Uterus (tissue), 4 donors: ENCODE measurements around the gene IL32. TPM values are rescaled to one million over a fixed set of nuclear protein-coding genes. Genes with fewer than 3 reads are reported as not detected.
"Not testable (repeated sequence)": the region's sequence is repeated elsewhere in the genome, so short reads cannot be mapped to it uniquely, and the experiment has no call there.

Source experiments
- DNase-seq, 2 donors: peaks; one replicate each; pipeline ENCODE4 v3.0.0-alpha.2; 2019 to 2020
- H3K27ac ChIP-seq, 2 donors: fragments of 200-600 bp; sonication (generic); 1 replicate in 1 of 2; 2 replicates in 1 of 2; pipeline ENCODE4 v1.5.1; 2016 to 2018
- H3K27me3 ChIP-seq, 2 donors: fragments of 200-600 bp; sonication (generic); one replicate each; pipeline ENCODE4 v1.5.1; 2018 to 2019; ENCODE audit warnings: control low read depth in 1 of 2
- H3K36me3 ChIP-seq, 2 donors: fragments of 200-600 bp; sonication (generic); one replicate each; pipeline ENCODE4 v1.5.1; 2019; ENCODE audit warnings: control low read depth in 1 of 2
- H3K4me1 ChIP-seq, 2 donors: fragments of 200-600 bp; sonication (generic); one replicate each; pipeline ENCODE4 v1.5.1; 2018 to 2019; ENCODE audit warnings: control low read depth in 1 of 2
- H3K4me3 ChIP-seq, 2 donors: fragments of 200-600 bp; sonication (generic); 1 replicate in 1 of 2; 2 replicates in 1 of 2; pipeline ENCODE4 v1.5.1; 2018 to 2019; ENCODE audit warnings: mild to moderate bottlenecking in 1 of 2
- H3K9me3 ChIP-seq, 2 donors: fragments of 200-600 bp; sonication (generic); one replicate each; pipeline ENCODE4 v1.5.1; 2019; ENCODE audit warnings: control low read depth in 1 of 2
- CTCF ChIP-seq, 4 experiments: fragments of 200-600 bp in 2 of 4; fragments of 450-650 bp in 2 of 4; sonication (generic) in 2 of 4; IDR thresholded peaks; one replicate each; pipeline ENCODE4 v1.5.1; 2016 to 2019; ENCODE audit warnings: antibody characterized with exemption in 4 of 4, mild to moderate bottlenecking in 2 of 4, moderate library complexity in 1 of 4
- POLR2A ChIP-seq, 2 donors: fragments of 450-650 bp; IDR thresholded peaks; one replicate each; pipeline ENCODE4 v1.6.1; 2016; ENCODE audit warnings: antibody characterized with exemption in 2 of 2, mild to moderate bottlenecking in 1 of 2, moderate library complexity in 1 of 2
- intact Hi-C: fragments of 100-400 bp; cut with DNase I; formaldehyde crosslinking; loops from one replicate; pipeline ENCODE4 v1.15.1; 2023; ENCODE audit warnings: low total_unique reads
- total RNA-seq, 4 donors: library from RNA; depleted of rRNA in 3 of 4; stranded (reverse); fragments of >200 nt in 3 of 4; gene quantifications; one replicate each; pipeline versions ENCODE4 v1.1.0 to v1.2.4, GENCODE V29; 2014 to 2023
- donor health status: DM: yes; HTN: yes; CAD: no.

The IL32 gene
- total RNA-seq, 4 donors from 2014 or later, result 7.5 to 37.1 (median 20.9) TPM

GRCh38 chr16:3054965-3055733 is 10.3 kb upstream of the IL32 start:
- no peaks in the 10 kb centered on the region for H3K9me3 ChIP-seq
- no peak overlapping the region for H3K27ac ChIP-seq
- intact Hi-C loops, result loop anchor here (5.0 kb wide), 1 partner anchor 112 kb away; no protein-coding TSS in a partner anchor
- H3K4me3 ChIP-seq, result no peak overlapping the region
- no peaks in the 10 kb centered on the region for H3K27me3 ChIP-seq
- H3K4me1 ChIP-seq, result peaks cover 0 to 10% of the 10 kb centered on the region in 2 donors
- H3K36me3 ChIP-seq, result no peaks in the 10 kb centered on the region
- TF ChIP-seq CTCF (IDR thresholded peaks at IDR 0.05), result no peak
- TF ChIP-seq POLR2A (IDR thresholded peaks at IDR 0.05), result no peak
- DNase-seq, result no peak

- not testable (repeated sequence) for H3K4me1 ChIP-seq, H3K4me3 ChIP-seq, H3K9me3 ChIP-seq, H3K36me3 ChIP-seq, H3K27me3 ChIP-seq, DNase-seq, H3K27ac ChIP-seq
- intact Hi-C loops, result loop anchor here (5.0 kb wide), 1 partner anchor 112 kb away; no protein-coding TSS in a partner anchor
Observed at GRCh38 chr16:3055734-3056115, 9.7 kb upstream of the IL32 start.

DNA sequence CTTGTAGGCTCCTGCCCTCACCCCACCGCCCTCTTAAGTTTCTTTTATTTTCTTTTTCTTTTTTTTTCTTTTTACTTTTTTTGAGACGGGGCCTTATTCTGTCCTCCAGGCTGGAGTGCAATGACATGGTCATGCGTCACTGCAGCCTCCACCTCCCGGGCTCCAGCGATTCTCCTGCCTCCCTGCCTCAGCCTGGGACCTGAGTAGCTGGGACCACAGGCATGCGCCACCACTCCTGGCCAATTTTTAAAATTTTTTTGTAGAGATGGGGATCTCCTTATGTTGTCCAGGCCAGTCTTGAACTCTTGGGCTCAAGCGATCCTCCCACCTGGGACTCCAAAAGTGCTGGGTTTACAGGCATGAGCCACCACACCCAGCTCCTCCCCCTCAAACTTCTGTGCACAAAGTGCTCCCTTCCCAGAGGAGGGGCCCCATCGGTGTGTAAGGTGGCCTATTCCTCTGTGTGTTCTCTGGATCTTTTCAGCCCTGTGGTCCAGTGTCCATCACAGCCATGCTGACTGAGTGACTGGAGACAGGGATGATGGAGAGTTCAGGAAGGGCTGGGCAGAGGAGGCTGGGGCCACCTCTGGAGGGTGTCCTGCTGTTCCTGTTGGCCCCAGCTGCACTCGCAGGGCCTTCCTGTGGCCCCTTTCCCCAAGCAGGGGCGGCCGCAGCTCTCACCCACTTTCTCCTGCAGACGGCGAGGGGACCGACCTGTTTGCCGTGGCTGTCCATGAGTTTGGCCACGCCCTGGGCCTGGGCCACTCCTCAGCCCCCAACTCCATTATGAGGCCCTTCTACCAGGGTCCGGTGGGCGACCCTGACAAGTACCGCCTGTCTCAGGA is 8.9 kb upstream of the IL32 start:
- Histone ChIP-seq H3K36me3 (no peaks in the 10 kb centered on the region), H3K4me3 (no peak overlapping the region), H3K27me3 (no peaks in the 10 kb centered on the region), H3K27ac (no peak overlapping the region), H3K4me1 (peaks cover 0 to 10% of the 10 kb centered on the region in 2 donors), H3K9me3 (no peaks in the 10 kb centered on the region)
- TF ChIP-seq POLR2A (IDR thresholded peaks at IDR 0.05) (no peak), CTCF (IDR thresholded peaks at IDR 0.05) (no peak)
- DNase-seq, result no peak
- intact Hi-C loops, result loop anchor here (5.0 kb wide), 1 partner anchor 111 kb away; no protein-coding TSS in a partner anchor

DNA sequence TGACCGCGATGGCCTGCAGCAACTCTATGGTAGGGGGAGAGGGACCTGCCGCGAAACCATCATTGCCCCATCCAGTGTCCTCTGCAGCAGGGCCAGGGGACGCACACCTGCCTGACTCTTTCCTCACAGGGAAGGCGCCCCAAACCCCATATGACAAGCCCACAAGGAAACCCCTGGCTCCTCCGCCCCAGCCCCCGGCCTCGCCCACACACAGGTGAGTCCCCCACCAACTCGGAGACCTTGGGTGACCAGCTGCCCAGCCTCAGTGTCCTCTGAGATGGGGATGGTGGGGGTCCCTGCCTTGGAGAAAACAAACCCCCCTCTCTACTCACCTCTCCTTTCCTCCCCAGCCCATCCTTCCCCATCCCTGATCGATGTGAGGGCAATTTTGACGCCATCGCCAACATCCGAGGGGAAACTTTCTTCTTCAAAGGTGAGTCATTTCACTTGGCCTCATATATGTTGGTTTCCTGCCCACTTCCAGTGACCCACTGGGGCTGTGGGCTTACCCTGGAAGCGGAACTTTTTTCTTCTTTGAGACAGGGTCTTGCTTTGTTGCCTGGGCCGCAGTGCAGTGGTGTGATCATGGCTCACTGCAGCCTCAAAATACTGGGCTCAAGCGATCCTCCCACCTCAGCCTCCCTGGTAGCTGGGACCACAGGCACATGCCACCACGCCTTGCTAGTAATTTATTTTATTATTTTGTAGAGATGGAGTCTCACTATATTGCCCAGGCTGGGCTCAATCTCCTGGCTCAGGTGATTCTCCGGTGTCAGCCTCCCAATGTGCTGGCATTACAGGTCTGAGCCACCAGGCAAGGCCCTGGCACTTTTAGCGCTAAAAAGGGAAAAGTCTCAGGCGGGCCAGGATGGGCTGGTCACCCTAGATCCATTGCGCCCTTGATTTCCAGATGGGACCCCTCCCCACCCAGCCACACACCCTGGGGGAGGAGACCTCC is 8.0 kb upstream of the IL32 start:
- H3K27me3 ChIP-seq, result no peaks in the 10 kb centered on the region
- H3K36me3 ChIP-seq, result no peaks in the 10 kb centered on the region
- H3K9me3 ChIP-seq, result no peaks in the 10 kb centered on the region
- H3K4me1 ChIP-seq, result peaks cover 0 to 10% of the 10 kb centered on the region in 2 donors
- no peak for DNase-seq
- peak overlapping the region in 1 of 2 donors; percentile 65 for H3K4me3 ChIP-seq
- TF ChIP-seq POLR2A (IDR thresholded peaks at IDR 0.05) (no peak), CTCF (IDR thresholded peaks at IDR 0.05) (no peak)
- intact Hi-C loops, result loop anchor here (5.0 kb wide), 1 partner anchor 110 kb away; no protein-coding TSS in a partner anchor
- H3K27ac ChIP-seq, result no peak overlapping the region
